ENCODE measurements around the gene COX6B2. TPM values are rescaled to one million over a fixed set of nuclear protein-coding genes. Genes with fewer than 3 reads are reported as not detected.
A peak's percentile ranks its signal among the peaks of the same experiment; 100 is the strongest.
"Not testable (repeated sequence)": the region's sequence is repeated elsewhere in the genome, so short reads cannot be mapped to it uniquely, and the experiment has no call there.

The COX6B2 gene, protein sequence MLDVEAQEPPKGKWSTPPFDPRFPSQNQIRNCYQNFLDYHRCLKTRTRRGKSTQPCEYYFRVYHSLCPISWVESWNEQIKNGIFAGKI
- not detected for total RNA-seq

DNA sequence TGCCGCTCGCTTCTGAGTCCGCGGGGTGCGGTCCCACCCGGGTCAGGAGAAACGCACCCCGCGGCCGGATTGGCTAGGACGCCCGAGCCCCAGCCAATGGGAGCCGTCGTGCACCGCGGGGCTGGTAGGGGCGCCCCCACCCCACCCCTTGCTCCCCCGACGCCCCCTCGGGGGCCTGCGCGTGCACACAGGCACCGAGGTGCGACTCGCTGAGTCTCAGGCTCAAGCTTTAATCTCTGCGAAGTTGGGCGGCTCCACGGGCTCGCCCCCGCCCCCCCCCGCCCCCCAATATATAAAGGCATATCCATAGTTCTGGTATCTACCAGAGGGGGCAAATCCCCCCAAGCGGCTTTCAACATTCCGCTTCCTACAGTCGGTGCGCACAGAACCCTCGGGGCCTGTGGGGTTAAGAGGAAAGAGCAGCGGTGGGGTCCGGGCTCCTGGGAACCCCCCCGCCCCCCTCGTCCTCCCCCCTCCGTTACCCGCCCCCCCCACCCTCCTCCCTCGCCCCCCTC is at the start of gene COX6B2:
Gene COX6B2 (minus strand): TSS at position 22 of the 515 bp plus-strand sequence. CDS start 198 bp downstream, outside the sequence.
- H3K27me3 ChIP-seq: peaks cover 87% of the 10 kb centered on the region
- H3K4me3 ChIP-seq: peak within 1 kb of the TSS in 1 of 2 donors; percentile 45
- TF ChIP-seq EP300 (IDR thresholded peaks at IDR 0.05): no peak
- TF ChIP-seq, protein P1, sequence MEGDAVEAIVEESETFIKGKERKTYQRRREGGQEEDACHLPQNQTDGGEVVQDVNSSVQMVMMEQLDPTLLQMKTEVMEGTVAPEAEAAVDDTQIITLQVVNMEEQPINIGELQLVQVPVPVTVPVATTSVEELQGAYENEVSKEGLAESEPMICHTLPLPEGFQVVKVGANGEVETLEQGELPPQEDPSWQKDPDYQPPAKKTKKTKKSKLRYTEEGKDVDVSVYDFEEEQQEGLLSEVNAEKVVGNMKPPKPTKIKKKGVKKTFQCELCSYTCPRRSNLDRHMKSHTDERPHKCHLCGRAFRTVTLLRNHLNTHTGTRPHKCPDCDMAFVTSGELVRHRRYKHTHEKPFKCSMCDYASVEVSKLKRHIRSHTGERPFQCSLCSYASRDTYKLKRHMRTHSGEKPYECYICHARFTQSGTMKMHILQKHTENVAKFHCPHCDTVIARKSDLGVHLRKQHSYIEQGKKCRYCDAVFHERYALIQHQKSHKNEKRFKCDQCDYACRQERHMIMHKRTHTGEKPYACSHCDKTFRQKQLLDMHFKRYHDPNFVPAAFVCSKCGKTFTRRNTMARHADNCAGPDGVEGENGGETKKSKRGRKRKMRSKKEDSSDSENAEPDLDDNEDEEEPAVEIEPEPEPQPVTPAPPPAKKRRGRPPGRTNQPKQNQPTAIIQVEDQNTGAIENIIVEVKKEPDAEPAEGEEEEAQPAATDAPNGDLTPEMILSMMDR (IDR thresholded peaks at IDR 0.05): no peak
- no peak for TF ChIP-seq POLR2AphosphoS5 (IDR thresholded peaks at IDR 0.05)
- TF ChIP-seq POLR2A (IDR thresholded peaks at IDR 0.05): no peak
- peaks cover 0 to 26% (median 17%) of the 10 kb centered on the region in 3 donors for H3K4me1 ChIP-seq
- no peaks in the 10 kb centered on the region for H3K9me3 ChIP-seq
- 2 to 10% methylated on average over 2 to 6 of the region's 43 CpGs for WGBS, 2 donors (ENCODE audit: low coverage in 1 of 2)
- no peak within 1 kb of the TSS for H3K27ac ChIP-seq
- no peak for ATAC-seq
- no peaks in the 10 kb centered on the region for H3K36me3 ChIP-seq

DNA sequence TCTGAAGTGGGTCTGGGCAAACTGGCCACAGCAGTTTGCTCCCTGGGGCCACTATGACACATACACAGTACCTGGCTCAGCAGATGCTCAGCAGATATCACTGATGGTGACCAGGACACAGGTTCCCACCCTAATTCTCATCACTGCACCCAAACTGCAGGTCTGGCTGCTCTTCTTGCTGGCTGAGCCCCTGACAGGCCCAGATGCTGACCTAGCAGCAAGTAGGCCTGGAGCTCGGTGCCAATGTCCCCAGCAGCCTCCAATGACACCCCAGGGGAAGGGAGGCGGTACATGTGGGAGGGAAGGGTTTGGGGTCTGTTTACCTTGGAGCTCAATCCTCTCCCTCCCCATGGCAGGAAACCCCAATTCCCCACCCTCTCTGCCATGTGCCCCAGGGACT is 48.0 kb upstream of the COX6B2 start:
- H3K36me3 ChIP-seq: peaks cover 0 to 69% of the 10 kb centered on the region in 2 donors
- TF ChIP-seq POLR2AphosphoS5 (IDR thresholded peaks at IDR 0.05): no peak
- no peak for TF ChIP-seq POLR2A (IDR thresholded peaks at IDR 0.05)
- no peak for TF ChIP-seq EP300 (IDR thresholded peaks at IDR 0.05)
- TF ChIP-seq, protein P1 (IDR thresholded peaks at IDR 0.05): no peak
- H3K27ac ChIP-seq: no peak overlapping the region
- no peaks in the 10 kb centered on the region for H3K27me3 ChIP-seq
- H3K9me3 ChIP-seq: no peaks in the 10 kb centered on the region
- H3K4me1 ChIP-seq: peaks cover 0 to 18% (median 13%) of the 10 kb centered on the region in 3 donors
- WGBS, 2 donors (ENCODE audit: low coverage in 1 of 2): no CpG with 5 or more reads among the region's 2 CpGs
- ATAC-seq: no peak
- H3K4me3 ChIP-seq: no peak overlapping the region

DNA sequence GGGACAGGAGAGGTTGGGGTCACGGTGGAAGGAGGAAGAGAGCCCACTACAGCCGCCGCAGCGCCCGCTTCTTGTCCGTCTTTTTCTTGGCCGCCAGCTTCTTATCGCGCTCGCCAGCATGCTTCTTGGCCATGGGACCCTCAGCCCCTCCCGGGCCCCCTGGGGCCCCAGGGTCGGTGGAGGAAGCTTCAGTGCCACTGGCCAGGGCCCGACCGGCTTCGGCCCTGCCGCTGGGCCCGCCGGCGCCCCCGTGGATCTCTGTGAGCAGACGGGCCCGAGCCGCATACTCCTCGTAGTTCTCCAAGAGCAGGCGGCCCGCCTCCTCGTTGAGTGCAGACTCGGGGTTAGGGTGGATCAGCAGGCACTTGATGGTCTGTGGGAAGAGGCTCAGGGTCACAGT is 46.9 kb upstream of the COX6B2 start:
- not testable (repeated sequence) for H3K27ac ChIP-seq, H3K4me3 ChIP-seq, ATAC-seq, H3K9me3 ChIP-seq, H3K27me3 ChIP-seq
- H3K36me3 ChIP-seq: peaks cover 0 to 69% of the 10 kb centered on the region in 2 donors
- H3K4me1 ChIP-seq: peaks cover 0 to 11% (median 8%) of the 10 kb centered on the region in 3 donors
- 54% methylated on average over 5 of the region's 28 CpGs; no CpG with 5 or more reads in 1 of the 2 donors for WGBS, 2 donors (ENCODE audit: low coverage in 1 of 2)

DNA sequence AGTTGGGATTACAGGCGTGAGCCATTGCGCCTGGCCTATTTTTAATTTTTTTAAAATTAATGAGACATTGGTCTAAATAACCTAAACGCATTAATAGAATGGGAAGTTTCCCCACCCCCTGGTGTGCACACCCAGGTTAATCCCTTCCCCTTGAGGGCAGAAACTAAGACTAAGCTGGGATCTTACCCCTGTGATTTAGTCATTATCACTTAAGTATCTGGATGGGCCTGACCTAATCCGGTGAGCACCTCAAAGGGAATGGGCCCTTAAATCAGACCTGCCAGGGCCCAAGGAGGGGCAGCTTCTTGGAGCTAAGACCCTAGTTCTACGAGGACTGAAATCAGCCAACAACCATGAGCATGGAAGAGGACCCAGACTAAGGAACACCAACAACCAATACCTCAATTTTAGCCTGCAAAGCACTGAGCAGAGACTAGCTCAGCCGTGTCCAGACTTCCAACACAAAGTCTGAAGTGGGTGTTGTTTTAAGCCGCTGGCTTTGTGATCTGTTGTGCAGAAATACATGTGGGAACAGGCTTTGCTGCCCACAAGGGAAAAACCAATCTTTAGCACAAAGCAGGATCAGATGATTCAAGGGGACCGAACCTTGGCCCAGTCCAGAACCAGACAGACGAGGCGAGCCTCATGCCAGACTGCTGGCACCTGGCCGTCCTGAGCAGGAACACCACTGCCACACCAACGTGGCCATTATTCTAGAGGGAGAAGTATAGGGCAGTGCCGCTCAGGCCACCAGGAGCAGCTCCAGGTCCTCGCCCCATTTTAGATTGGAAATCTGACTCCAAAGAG is 46.0 kb upstream of the COX6B2 start:
- Histone ChIP-seq H3K27me3 (no peaks in the 10 kb centered on the region), H3K4me1 (peaks cover 0 to 2% (median 0%) of the 10 kb centered on the region in 3 donors), H3K36me3 (peaks cover 0 to 60% of the 10 kb centered on the region in 2 donors), H3K9me3 (no peaks in the 10 kb centered on the region), H3K27ac (no peak overlapping the region), H3K4me3 (no peak overlapping the region)
- no peak for ATAC-seq
- 83 to 85% methylated on average over 3 to 4 of the region's 14 CpGs for WGBS, 2 donors (ENCODE audit: low coverage in 1 of 2)
- TF ChIP-seq POLR2A (IDR thresholded peaks at IDR 0.05) (no peak), POLR2AphosphoS5 (IDR thresholded peaks at IDR 0.05) (no peak), EP300 (IDR thresholded peaks at IDR 0.05) (no peak)
- TF ChIP-seq, protein P1 (IDR thresholded peaks at IDR 0.05): no peak

DNA sequence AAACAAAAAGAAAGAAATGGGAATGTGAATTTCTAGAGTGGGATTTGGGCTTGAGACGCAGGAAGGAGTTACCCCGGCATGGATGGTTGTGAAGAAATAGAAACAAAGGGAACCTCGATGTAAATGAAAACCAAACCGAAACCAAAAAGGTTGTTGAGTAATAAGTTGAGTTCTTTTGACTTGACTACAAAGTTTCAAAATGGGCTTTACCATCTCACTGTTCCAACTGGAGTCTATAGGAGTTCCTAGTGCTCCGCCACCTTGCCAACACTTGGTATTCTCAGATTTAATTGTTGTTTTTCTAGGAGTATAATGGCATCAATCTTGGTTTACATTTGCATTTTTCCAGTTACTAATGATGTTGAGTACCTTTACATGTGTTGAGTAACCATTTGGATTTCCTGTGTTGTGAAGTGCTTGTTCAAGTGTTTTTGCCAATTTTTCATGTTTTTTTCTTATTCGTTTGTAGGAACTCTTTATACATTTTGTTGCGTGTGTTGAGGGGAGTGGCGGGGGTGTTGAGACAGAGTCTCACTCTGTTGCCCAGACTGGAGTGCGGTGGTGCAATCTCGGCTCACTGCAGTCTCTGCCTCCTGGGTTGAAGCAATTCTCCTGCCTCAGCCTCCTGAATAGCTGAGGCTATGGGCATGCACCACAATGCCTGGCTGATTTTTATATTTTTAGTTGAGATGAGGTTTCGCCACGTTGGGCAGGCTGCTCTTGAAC is 43.8 kb upstream of the COX6B2 start:
- Histone ChIP-seq H3K9me3 (no peaks in the 10 kb centered on the region), H3K27ac (no peak overlapping the region), H3K36me3 (peaks cover 0 to 40% of the 10 kb centered on the region in 2 donors), H3K4me1 (no peaks in the 10 kb centered on the region), H3K27me3 (no peaks in the 10 kb centered on the region), H3K4me3 (no peak overlapping the region)
- 85 to 89% methylated on average over 11 to 12 of the region's 12 CpGs for WGBS, 2 donors (ENCODE audit: low coverage in 1 of 2)
- TF ChIP-seq POLR2AphosphoS5 (IDR thresholded peaks at IDR 0.05) (no peak), POLR2A (IDR thresholded peaks at IDR 0.05) (no peak), EP300 (IDR thresholded peaks at IDR 0.05) (no peak)
- TF ChIP-seq, protein P1 (IDR thresholded peaks at IDR 0.05): no peak
- no peak for ATAC-seq
